GM13976 (cell line): ENCODE data around the gene SPTBN1.

Source experiments
- DNase-seq: peaks from one replicate; pipeline ENCODE4 v3.0.0; 2012; ENCODE audit warnings: low spot score
- in situ Hi-C: fragments of 300-500 bp; cut with MboI; formaldehyde crosslinking; loops from one replicate; pipeline ENCODE4 v1.12.0; 2022; ENCODE audit warnings: low sequenced_read_pairs, mixed read lengths, inconsistent platforms; ENCODE audit not compliant: unreplicated experiment
- TF ChIP-seq, protein P1 (sequence below): IDR thresholded peaks from 2 replicates; pipeline ENCODE4 v1.5.1; 2012; ENCODE audit warnings: borderline replicate concordance, mild to moderate bottlenecking; ENCODE audit not compliant: insufficient read depth; ENCODE audit errors: extremely low read depth, missing control alignments, control extremely low read depth

Gene SPTBN1

DNA sequence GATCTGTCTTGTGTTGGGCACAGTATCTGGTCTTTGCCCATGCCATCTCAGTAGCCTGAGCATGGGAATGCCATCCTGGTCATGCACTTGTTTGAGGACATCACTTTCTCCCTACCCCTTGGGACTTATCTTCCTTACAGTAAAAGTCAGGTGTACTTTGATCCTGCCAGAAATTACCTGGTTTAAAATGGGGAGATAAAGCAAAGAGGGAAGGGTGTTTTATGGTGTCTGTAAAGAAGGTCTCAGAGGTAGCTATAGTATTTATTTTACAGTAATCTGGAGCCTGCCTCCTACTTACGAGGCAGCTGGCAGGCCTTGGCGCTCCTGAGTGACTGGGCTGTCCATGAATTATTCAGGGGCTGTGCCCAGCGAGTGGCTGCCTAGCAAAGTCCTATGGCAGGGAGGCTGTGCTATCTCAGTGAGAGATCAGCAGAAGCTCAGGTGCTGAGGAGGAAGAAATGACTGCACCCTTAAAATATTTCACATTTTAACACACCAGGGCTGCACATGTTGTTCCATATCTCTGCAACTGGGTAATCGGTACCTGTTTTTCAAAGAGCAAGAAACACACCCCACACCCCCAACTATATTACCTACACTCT, 93.9 kb downstream of the SPTBN1 start:
- no peak for DNase-seq
- in situ Hi-C loops = no loop called here
- TF ChIP-seq, protein P1, sequence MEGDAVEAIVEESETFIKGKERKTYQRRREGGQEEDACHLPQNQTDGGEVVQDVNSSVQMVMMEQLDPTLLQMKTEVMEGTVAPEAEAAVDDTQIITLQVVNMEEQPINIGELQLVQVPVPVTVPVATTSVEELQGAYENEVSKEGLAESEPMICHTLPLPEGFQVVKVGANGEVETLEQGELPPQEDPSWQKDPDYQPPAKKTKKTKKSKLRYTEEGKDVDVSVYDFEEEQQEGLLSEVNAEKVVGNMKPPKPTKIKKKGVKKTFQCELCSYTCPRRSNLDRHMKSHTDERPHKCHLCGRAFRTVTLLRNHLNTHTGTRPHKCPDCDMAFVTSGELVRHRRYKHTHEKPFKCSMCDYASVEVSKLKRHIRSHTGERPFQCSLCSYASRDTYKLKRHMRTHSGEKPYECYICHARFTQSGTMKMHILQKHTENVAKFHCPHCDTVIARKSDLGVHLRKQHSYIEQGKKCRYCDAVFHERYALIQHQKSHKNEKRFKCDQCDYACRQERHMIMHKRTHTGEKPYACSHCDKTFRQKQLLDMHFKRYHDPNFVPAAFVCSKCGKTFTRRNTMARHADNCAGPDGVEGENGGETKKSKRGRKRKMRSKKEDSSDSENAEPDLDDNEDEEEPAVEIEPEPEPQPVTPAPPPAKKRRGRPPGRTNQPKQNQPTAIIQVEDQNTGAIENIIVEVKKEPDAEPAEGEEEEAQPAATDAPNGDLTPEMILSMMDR = no peak

DNA sequence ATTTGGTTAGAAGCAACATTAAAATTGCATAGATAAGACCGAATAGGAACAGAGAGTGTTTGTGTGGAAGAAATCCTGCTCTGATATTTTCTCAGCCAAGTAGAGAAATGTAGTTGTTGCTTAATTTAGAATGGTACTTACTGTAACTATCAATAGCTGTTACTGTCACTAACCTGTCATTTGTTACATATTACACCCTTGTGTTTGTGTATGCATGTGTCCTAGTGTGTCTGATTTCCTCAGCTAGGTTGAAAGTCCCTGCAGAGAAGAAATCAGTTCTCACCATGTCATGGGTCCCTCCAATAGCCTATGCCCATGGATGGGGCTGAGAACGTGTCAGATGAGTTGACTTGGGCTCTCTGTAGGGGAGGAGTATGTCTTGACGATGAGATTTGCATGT, 94.4 kb downstream of the SPTBN1 start:
- no peak for DNase-seq
- TF ChIP-seq, protein P1 = no peak
- in situ Hi-C loops = no loop called here

DNA sequence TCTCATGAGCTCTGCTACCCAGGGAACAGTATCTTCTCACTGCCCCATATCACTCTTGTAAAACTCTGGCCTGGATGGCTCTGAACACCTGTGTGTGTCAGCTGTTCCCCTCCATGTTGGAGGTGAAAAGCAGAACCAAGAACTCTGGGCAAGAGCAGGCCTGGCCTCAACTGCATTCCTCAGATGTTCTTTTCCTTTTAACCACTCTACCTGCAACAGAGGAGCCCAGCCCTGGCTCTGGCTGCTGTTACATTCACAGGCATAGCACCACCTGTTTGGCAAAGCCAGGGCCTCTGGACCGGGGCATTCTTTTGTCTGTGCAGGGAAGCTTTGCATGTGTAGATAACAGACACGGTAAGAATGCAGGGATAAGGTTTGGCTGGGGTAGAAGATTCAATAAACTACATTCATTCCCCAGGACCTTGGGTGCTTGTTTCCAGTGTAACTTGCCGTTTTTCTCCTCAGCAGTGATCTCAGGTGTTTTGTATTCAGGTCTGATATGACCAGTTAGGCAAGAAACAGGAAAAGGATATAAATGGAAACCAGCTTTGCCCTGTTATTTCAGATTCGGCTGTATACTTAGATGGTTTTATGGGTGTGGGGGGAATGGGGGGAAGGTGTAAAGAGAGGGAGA, 95.1 kb downstream of the SPTBN1 start:
- DNase-seq = no peak
- TF ChIP-seq, protein P1 = no peak
- in situ Hi-C loops = no loop called here

DNA sequence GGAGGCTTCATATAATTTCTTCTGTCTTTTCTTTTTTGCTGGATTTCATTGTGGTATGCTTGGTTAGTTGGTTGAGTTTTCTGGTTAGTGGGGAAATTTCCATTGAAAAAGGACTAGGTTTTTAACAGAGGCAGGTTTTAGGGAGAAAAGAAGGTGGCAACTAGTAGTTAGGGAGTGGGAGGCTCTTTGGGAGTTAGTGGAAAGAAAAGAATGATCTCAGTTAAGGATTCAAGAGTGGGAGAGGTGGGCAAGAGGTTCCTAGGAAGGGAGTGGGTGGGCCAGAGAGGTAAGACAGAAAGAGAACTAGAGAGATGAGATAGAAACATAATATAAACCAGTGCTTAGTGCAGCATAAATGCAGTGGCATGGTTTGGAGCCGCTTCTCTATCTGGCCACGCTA, 96.9 kb downstream of the SPTBN1 start:
- in situ Hi-C loops = no loop called here

DNA sequence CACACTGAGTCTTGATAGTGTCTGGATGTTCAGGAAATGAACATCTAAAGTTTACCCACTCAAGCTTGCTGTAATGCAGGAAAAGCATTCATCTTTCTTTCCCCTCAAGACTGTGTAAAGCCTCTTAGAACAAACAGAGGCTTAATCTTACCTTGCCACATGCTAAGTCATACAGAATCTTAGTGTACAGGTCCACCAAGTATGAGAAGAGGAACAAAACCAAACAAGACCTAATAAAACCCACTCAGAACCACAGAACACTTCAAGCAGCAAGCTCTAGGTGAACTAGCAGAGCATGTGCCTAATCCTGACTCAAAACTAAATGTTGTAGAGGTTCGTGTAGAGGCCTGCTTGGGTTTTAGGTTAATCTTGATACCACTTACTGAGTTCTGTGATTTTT, 97.6 kb downstream of the SPTBN1 start:
- in situ Hi-C loops = no loop called here
- DNase-seq = no peak
- TF ChIP-seq, protein P1 = no peak

More for the DNA sequence above, 96.9 kb downstream of the SPTBN1 start:
- TF ChIP-seq, protein P1 = no peak
- DNase-seq = no peak

DNA sequence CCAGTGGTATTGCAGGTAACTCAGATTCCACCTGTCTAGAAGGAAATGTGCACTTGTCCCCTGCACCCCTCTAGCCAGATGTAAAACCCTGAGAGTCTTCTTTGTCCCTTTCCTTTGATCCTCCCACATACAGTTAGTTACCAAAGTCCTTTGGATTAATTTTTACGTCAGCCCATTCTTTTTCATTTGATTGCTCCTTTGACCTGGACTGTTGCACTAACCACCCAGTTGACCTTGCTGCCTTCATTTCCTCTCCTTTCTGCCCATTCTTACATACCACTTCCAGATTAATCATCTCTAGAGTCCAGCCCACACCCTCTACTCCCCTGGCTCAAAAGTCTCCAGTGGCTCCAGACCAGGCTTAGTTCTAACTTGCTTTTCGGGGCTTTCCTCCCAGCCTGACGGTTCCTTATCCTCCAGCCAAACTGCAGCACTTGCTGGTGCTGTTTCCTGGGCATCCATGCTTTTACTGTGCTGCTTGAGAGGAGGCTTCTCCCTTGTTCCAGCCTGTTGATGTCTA, 99.3 kb downstream of the SPTBN1 start:
- in situ Hi-C loops = no loop called here
- no peak for DNase-seq
- TF ChIP-seq, protein P1 = no peak
